ENCODE results near the gene HIVEP2.

GRCh38 chr6:142857233-142857761 lies 87.7 kb downstream of the HIVEP2 start:
- TF ChIP-seq CTCF (IDR thresholded peaks at IDR 0.05; ENCODE audit: extremely low read depth in 1 of 2, insufficient read depth in 1 of 2, low read depth in 1 of 2, low read length in 2 of 2): no peak
- no peak for TF ChIP-seq POLR2A (IDR thresholded peaks at IDR 0.05; ENCODE audit: low read depth, low read length)
- TF ChIP-seq FOS (IDR thresholded peaks at IDR 0.05; ENCODE audit: borderline replicate concordance, insufficient read depth, low read length): no peak
- TF ChIP-seq POLR2AphosphoS5 (IDR thresholded peaks at IDR 0.05; ENCODE audit: insufficient read depth, low read depth, low read length): no peak
- no peak for TF ChIP-seq MAX (IDR thresholded peaks at IDR 0.05; ENCODE audit: insufficient read depth, insufficient read length)
- no peak for TF ChIP-seq EZH2 (IDR thresholded peaks at IDR 0.05; ENCODE audit: borderline replicate concordance, low read depth, low read length, severe bottlenecking)
- no peak for TF ChIP-seq JUN (IDR thresholded peaks at IDR 0.05; ENCODE audit: borderline replicate concordance, insufficient read depth, insufficient read length, low read depth)
